ENCODE data around the gene PHRF1. TPM values are rescaled to one million over a fixed set of nuclear protein-coding genes. Genes with fewer than 3 reads are reported as not detected.

The PHRF1 gene
- 10 to 100 TPM; 18.3 to 33.3 (median 26.8) TPM for polyA plus RNA-seq (ENCODE audit: insufficient read length in 4 of 4)

GRCh38 chr11:575996-576768 is at the start of gene PHRF1:
TSS of gene PHRF1 (plus strand) at chr11:576470. CDS start at chr11:581513, 5,043 bp downstream.
- DNase-seq (ENCODE audit: low read depth in 4 of 4, low spot score in 2 of 4), result peak; percentile 86 to 93 (median 89)

- no peak for DNase-seq (ENCODE audit: low read depth in 4 of 4, low spot score in 2 of 4)
Measured at GRCh38 chr11:528166-528814, 48.0 kb upstream of the PHRF1 start.

- DNase-seq (ENCODE audit: low read depth in 4 of 4, low spot score in 2 of 4), result no peak
Measured at GRCh38 chr11:528815-529727, 47.2 kb upstream of the PHRF1 start.

GRCh38 chr11:529728-530411 is 46.4 kb upstream of the PHRF1 start:
- no peak for DNase-seq (ENCODE audit: low read depth in 4 of 4, low spot score in 2 of 4)

GRCh38 chr11:530960-531831 is 45.1 kb upstream of the PHRF1 start:
- DNase-seq (ENCODE audit: low read depth in 4 of 4, low spot score in 2 of 4), result no peak

GRCh38 chr11:531919-532526 is 44.2 kb upstream of the PHRF1 start:
- no peak for DNase-seq (ENCODE audit: low read depth in 4 of 4, low spot score in 2 of 4)

- DNase-seq (ENCODE audit: low read depth in 4 of 4, low spot score in 2 of 4), result no peak
Measured at GRCh38 chr11:532527-532985, 43.7 kb upstream of the PHRF1 start.

- no peak for DNase-seq (ENCODE audit: low read depth in 4 of 4, low spot score in 2 of 4)
Measured at GRCh38 chr11:532986-533585, 43.2 kb upstream of the PHRF1 start.

- no peak for DNase-seq (ENCODE audit: low read depth in 4 of 4, low spot score in 2 of 4)
Measured at GRCh38 chr11:533586-534395, 42.5 kb upstream of the PHRF1 start.

- DNase-seq (ENCODE audit: low read depth in 4 of 4, low spot score in 2 of 4), result no peak
Measured at GRCh38 chr11:534396-535209, 41.7 kb upstream of the PHRF1 start.

GRCh38 chr11:535210-535518 is 41.1 kb upstream of the PHRF1 start:
- DNase-seq (ENCODE audit: low read depth in 4 of 4, low spot score in 2 of 4), result no peak

GRCh38 chr11:535519-536454 is 40.5 kb upstream of the PHRF1 start, which contains the start of gene HRAS:
TSS of gene HRAS (minus strand) at chr11:535576.
- DNase-seq (ENCODE audit: low read depth in 4 of 4, low spot score in 2 of 4), result peak; percentile 60 to 91 (median 86)

- DNase-seq (ENCODE audit: low read depth in 4 of 4, low spot score in 2 of 4), result peak in 1 of 4 donors; percentile 56
Measured at GRCh38 chr11:536841-537621, 39.2 kb upstream of the PHRF1 start, which contains the start of gene LRRC56. TSS of gene LRRC56 (plus strand) at chr11:537527. CDS start at chr11:540685, 3,158 bp downstream.

- no peak for DNase-seq (ENCODE audit: low read depth in 4 of 4, low spot score in 2 of 4)
Measured at GRCh38 chr11:537622-538430, 38.4 kb upstream of the PHRF1 start.
